Peyer's patch (tissue), 4 donors: ENCODE results near the gene THRA.

Source experiments
- CTCF ChIP-seq, 6 experiments: fragments of 450-650 bp in 4 of 6; fragments of 200-600 bp in 2 of 6; sonication (generic) in 1 of 6; IDR thresholded peaks; one replicate each; pipeline ENCODE4 v1.5.1; 2017 to 2019; ENCODE audit warnings: antibody characterized with exemption in 6 of 6, mild to moderate bottlenecking in 3 of 6, moderate library complexity in 1 of 6
- POLR2A ChIP-seq, 2 donors: fragments of 450-650 bp; IDR thresholded peaks; one replicate each; pipeline ENCODE4 v1.5.1; 2017; ENCODE audit warnings: antibody characterized with exemption in 2 of 2, mild to moderate bottlenecking in 2 of 2, moderate library complexity in 2 of 2

DNA sequence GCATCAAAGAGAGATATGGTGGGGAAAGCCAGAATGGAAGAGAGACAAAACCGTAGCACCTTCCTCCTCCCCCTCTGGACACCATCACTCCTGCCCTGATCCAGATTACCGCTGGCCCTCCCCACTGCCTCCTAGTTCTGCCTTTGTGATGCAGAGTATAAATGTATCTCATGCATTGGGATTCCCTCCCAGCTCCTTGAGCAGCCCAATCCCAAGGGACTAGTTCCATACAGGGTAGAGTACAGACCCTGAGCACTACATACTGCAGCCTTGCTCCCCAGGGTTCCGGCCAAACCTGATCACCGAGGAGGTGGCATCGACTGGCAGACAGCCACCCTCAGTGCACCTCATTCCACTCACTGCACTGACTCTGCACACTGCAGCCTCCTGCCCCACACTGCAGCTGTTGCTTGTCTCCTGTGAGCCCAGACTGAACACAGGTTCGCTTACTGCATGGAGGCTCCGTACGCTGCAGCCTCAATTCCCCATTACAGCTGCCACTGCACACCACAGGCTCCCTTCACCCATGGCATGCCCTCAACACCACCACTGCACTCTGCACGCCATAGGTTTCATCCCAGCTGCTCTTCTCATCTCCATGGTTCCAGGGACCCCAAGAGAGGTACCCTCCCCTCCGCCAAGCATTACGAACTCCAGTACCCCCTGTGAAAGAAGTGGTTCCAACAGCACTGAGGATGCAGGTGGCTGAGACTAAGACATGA lies 1.7 kb upstream of the THRA start:
- TF ChIP-seq CTCF (IDR thresholded peaks at IDR 0.05) (no peak), POLR2A (IDR thresholded peaks at IDR 0.05) (no peak)
